ENCODE results near the gene SRPRB.

SRPRB gene

DNA sequence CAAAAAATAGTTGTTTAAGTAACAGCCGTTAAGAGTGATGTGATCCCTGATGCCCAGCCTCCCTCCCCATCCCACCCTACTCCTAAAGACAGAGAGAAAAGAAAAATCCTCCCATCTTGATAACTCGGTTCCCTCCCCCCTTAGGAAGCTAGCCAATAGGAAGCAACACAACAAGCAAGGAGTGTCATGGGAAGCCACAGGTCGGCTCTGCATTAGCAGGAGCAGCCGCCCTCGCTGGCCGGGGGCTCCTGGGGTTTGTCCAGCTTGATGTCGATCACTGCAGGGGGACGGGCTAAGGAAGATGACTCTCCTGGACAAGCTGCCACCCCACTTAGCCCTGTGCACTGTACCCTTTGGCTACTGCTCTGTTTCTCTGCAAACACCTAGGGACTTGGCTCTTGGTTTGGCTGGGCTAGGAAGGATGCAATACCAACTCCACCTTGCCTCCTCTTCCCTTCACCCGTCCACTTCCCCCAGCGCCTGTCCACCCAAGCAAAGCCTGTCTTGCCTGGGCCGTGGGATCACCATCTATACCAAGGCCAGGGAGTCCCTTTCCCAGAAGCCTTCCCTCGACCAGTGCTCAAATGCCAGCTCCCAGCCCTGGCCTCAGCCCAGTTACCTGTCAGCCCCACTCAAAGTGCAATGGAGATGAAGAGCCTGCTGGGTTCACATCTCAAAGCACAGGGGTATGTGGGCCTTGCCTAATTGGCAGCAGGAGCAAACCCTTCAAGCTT is 23.1 kb downstream of the SRPRB start:
- no peak for DNase-seq

DNA sequence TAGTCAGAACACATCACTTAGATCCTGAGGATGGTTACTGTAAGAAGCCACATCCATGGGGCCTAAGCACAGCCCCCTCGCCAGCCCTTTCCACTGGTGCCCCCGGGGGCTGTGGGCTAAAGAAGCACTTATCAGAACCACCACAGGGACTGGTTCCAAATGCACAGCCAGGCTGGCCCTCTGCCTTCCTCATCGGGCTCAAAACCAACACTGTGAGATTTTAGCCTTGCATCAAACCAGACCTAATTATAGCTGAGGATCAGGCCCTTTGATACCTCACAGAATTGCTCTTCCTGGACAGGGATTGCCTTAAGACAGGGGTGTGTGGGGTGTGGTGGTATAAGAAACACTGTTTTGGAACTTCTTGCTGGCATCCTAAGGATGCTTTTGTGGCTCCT is 23.7 kb downstream of the SRPRB start:
- DNase-seq: no peak

DNA sequence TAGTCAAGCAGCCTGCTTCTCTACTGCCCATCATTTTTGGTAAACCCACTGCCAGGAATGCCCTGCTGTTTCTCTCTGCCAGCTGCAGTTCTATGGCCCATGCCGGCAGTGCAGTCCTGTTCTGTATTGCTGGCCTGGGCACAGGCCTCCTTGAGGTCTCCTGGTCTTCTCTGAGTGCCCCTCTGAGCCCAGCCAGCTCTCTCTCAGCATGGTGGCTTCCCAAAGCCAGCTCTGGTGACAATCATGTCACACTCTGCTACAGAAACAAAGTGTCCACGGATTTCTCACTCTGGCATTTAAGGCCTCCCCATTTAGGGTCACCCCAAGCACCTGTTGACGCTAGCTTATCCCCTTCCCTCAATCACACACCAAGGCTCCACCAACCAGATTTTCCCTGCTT is 24.5 kb downstream of the SRPRB start:
- no peak for DNase-seq

DNA sequence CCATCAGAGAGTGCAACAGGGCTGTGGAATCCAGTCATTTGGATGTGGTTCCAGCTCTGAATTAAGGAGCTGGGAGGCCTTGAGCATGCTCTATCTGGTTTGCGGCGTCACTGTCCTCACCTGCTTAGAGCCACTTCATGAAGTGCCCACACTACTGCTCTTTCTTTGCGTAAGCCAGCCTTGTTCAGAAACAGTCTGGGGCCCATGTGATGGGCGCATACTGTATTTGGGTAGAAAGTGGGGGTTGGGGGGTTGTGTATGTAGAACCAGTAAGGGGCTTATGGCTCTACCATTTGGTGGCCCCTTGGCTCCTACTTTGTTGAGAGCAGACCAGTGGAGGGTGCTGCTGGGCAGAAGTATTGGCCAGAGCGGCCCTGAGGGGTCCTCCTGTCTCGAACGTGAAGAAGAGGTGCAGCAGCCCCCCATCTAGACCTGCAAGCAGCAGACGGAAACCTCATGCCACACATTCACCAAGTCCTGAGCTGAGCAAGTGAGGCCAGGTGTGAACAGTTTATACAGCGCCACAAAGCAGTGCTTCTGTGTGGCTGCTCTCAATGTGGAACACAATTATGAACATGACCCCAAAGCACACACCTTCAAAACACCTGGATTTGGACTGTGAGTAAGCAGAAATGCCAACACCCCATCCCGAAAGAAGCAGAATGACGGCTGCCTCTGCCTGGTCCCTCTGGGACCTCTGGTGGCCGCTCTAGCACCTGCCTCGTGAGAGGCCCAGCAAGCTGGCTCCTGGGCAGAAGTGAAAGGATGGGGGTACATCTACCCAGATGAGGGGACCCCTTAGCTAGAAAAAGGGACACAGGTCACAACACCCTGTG is 26.6 kb downstream of the SRPRB start:
- no peak for DNase-seq

DNA sequence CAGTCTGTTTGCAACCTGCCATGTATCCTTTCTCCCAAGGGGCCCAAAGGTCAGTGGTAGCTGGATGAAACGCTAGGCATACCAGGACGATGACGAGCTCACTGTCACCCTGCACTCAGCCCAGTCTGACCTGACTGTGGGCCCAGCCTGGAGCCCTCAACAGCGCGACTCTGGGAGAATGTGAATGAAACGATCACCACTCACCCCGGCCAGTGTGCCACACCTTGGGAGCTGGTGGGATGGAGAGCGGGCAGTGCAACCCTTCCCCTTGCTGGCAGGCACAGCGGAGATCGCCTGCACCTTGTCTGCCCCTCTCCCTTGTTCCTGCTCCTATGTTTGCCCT is 27.2 kb downstream of the SRPRB start:
- no peak for DNase-seq

DNA sequence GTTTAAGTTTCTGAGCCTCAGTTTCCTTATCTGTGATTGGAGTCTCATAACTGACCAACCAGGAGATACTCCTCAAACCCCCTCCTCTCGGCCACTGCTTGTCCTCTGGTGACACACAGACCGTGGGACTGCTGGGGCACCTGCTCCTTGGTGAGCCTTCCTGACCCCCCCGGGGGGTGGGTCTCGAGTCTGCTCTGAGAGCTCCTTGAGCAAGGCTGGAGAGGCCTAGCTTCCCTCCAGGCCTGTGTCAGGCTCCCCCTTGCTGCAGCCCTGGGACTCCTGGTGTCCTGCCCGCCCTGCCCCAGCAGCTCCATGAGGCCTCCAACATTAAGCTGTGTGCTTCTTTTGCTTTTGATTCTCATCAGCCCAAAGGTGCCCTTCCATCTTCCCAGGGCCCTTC is 27.7 kb downstream of the SRPRB start:
- DNase-seq: no peak

DNA sequence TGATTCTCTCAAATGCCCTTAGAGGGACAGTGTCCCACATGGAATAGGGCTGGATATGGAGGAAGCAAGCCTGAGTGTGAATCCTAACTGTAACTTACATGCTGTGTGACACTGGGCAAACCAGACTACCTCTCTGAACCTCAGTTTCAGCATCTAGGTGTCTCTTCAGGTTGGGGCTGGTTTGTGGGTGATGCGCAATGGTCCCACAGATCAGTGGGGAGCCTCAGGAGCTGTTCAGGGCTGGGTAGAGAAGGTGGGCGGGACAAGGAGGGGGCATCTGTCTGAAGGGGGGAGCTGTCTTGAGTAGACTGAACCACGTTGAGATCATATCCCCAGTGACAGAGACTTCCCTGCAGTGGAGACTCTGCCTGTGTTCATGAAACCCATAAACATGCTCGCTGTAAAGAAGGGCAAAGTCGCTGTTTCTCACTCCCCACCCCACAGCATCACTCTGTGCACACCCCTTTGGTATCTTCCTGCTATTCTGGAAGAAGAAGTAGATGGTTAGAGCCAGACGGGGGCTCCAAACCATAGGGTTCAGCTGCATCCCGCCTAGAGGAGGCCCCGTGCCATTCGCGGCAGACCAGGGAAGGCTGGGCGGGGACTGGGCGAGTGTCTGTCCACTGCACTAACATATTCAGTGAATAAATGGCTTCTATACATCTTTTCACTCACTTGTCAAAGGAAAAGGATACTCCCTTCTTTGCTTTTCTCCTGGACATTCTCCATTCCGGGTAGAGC is 28.4 kb downstream of the SRPRB start:
- DNase-seq: no peak

DNA sequence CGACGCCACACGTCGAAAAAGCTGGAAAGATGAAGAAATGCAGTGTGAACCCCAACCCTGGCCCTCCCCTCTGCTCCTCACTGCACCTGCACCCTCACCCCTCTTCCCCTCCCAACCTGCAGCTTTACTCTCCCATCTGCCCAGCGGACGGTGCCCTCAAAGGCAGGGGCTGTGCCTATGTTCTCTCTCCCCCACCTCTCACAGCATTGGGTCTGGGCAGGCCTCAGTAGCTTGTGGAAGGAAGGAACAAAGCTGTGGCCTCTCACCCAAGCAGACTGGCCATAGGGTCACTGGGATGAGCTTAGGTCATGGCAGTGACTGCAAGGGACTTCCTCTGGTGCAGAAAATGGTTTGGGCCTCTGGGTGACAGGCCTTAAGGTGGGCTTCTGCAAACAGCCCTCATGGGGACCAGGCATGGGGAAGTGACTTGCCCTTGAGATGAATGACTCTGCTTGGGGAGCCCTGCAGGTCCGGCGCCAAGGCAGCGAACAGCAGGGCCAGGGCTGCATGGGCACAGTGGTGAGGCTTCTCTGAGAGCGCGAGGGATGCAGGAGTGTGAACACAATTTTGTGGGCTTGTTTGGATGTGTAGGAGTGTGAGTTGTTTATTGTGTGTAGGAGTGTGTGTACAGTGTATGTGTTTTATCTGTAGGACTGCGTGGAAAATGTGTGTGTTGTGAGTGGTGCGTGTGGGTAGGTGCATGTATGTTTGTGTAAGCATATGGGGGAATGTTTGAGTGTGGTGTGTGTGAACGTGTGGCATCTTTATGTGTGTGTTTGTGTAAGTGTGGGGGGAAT is 29.2 kb downstream of the SRPRB start:
- DNase-seq: no peak

DNA sequence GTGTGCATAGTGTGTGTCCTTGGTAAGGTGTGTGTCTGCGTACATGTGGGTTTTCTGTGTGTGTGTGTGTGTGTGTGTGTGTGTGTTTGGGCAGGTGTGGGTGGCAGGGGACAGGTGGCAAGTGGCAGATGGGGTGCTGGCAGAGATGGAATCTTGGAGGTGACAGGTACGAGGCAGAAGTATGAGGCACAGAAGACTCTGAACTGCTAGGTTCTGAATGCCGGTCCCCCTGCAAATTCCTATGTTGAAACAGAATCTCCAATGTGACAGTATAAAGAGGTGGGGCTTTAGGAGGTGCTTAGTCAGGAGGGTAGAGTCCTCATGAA is 29.8 kb downstream of the SRPRB start:
- DNase-seq: no peak

DNA sequence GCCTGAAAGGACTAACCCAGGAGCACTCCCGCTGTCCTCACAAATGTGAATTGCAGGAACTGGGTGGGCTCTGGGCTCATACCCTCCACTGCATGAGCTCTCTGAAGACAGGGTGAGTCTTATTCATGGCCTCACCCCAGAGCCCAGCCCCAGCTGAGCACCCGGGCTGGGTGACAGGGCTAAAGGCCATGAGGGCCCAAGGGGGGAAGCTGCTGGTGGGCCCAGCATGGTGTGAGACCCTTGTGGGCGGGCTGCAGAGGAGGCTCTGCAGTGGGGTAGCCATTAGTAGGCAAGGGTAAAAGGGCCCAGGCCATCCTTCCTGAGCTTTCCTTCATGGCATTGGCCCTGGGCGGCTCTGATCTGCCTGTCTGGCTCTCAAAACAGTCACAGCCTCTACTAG is 30.3 kb downstream of the SRPRB start:
- no peak for DNase-seq

DNA sequence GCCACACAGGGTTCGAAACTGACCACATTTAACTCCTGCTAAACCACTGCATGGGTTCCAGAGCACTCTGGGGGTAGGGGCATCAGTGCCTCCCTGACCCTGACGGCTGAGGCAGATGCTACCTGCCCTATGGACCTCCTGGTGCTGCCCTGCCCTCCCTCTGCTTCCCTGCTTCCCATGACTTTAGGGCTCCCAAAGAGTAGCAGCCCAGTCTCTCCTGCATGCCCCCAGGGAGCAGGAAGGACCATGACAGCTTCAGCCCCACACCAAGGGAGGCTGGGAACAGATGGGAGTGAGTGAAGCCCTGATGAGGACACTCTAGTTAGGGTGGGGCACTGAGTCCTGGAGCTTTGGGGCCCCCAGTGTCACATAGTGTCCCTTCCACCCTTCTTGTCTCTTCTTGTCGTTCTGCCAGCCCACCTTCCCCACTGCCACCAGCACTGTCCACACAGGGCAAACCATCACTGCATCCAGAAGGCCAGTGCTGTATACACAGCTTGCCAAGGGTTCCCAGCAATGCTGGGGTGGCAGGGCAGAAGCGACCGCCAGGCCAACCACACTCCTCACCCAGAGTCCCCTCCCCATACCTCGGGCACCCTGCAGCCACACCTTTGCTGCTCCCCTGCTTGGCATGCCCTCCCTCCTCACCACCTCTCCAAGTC is 31.0 kb downstream of the SRPRB start:
- no peak for DNase-seq

DNA sequence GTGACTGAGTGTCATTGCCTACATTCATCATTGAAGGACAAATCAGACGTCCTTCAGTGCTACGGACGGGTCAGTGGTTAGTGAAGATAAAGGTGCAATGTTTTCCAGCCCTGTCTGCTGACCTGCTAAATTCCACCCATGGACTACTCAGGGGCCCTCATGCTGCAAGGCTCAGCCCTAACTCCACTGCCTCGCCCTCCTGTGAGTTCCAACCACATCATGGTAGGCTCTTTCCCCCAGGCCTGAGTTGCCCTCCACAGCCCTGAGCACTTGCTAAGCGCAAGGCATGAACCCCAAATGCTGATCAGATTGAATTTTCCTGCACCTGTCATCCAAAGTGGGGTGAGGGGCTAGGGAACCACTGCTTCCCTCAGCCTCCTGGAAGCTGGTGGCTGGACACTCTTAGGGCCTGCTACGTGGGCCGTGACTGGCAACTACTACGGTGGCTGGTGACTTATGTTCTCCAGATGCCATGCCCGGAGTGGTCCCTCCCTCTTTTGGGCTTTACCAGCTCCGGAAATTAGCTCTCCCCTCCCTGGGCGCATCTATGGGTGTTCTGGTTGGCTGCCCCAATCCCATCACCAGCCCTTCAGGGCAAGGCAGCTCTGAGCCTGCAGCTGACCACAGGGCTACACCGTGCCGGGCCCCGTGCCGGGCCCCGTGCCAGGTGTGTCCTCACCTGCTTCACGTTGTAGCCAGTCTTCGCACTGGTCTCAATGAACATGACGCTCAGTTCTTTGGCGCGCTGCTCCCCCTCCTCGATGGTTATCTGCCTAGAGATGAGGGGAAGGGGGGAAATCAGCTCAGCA is 32.1 kb downstream of the SRPRB start:
- DNase-seq: no peak

DNA sequence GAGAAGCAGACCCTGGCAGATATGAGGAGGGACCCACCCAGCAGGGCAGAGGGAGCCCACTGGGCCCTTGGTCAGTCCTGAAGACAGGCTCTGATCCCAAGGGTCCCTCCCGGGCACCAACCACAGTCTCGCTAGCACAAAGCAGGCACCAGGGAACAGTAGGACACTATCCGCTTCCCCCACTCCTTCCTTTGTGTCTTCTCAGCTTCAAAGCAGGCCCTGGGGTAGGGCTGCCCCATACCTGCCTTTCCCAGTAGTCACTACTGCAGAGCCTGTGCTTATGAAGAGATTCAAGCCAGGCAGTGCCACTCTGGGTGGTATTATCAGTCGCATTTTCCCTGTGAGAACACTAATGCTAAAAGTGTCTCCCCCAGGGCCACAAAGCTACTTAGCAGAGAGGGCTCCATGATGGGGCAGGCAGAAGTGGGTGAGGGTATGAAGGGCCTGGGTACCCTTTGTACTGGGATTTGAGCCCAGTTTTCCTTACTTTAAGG is 32.7 kb downstream of the SRPRB start:
- DNase-seq: no peak

DNA sequence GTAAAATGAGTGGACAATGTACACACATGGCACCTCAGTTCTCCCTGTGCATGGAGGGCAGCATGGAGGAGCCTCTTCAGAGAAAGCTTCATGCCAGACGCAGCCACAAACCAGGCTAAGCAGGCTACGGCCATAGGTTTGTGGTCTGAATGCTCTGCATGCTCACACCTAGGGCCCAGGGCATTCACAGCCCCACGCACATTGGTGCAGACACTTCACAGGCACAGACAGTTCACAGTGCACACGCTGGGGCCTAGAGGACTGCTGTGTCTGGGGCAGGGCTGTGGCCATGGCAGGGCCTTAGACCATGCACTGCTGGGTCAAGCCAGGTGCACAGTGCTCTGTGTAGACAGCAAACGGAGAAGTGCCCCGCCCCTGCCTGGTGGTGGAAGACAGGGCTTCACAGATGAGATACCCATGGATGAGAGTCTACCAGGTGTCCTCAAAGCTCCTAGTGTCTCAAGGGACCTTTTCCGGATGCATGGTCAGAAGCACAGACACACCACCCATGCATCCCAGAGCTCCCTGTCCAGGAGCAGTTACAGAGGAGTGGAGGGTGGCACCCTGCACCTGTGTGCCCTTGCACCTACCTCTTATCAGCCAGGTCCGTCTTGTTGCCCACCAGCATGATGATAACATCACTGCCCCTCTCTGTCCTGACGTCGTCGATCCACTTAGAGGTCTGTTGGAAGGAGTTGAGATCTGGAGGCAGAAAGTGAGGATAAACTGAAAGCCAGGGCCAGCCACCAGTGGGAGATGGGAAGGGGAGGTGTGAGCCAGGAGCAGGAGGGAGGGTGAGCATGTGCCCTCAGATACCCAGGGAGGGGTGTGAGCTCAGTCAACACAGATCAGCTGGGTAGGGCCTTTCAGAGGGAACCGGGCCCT is 33.5 kb downstream of the SRPRB start:
- DNase-seq: no peak

DNA sequence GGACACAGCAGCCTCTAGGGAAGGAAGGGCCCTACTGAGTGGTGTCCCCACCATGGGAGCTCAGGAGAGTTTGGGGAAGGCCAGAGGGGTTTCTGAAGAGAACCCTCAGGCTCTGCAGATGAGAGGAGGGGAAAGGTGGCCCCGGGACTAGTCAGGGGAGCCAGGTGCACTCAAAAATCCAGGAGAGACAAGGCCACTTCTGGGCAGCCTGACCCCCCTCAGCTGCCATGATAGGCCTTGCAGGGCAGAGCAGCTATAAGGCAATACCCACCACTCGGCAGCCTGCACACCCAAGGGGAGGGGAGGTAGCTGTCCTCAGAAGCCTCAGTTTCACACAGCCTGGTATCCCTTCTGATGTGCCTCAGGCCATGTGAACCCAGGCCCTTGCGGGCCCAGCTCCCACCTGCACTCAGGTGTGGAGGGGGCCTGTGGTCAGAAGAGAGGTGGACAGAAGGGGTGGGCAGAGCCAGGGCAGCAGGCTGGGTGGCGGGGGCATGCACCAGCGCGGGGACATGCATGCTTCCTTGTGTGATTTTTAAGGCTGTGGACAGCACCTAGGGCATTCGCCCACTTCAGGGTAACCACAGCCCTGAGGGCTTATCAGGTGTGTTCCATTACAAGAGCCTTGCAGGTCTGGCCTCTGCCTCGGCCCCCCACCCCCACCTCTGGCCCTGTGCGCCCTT is 34.6 kb downstream of the SRPRB start:
- DNase-seq: no peak

DNA sequence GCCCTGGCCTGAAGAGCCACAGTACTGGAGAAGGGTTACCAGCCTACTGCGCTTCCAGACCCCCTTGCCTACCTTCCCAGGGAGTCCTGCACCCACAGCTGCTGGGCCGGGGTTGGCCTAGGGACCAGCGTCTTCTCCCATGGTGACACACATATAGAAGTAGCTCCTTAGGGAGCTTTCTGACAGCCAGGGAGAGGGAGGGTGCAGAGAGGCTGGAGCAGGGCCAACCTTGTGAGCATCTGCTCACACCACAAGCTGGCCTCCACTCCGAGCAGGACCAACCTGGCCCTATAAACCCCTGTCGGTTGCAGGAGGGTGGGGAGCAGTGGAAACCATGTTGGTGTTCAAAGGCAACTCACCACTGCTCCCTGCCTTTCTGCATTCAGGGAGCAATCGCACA is 35.2 kb downstream of the SRPRB start:
- no peak for DNase-seq

DNA sequence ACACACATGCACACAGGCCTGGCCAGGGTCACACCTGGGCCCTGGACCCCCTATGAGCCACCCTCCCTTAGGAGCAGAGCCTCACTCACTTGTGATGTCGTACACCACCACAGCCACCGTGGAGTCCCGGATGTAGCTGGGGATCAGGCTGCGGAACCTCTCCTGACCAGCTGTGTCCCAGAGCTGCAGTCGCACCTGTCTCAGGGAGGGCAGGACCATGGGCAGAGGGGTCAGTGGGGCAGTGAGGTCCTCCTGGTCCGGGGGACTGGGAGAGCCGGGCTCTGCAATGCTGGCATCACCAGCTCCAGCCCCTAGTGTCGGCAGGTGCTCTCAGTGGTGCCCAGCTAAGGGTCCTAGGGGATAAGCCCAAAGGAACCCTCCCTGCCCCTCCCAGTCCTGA is 35.6 kb downstream of the SRPRB start:
- no peak for DNase-seq

DNA sequence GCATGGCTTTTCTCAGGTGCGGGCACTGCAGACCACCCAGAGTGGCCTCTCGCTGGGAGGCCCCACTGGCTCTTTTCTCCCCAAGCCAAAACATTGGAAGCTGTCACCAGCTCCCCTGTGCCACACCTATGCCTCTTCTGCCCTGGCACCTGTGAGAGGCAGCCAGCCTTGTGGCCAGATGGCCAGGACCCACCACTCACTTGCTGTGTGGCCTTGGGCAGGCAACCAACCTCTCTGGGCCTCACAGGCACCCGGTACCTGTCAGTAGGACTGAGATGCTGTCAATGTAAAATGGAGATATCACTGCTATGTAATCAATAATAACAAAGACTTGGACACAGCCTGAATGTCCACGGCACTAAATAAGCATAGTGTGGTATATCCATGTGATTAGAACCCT is 36.5 kb downstream of the SRPRB start:
- no peak for DNase-seq

DNA sequence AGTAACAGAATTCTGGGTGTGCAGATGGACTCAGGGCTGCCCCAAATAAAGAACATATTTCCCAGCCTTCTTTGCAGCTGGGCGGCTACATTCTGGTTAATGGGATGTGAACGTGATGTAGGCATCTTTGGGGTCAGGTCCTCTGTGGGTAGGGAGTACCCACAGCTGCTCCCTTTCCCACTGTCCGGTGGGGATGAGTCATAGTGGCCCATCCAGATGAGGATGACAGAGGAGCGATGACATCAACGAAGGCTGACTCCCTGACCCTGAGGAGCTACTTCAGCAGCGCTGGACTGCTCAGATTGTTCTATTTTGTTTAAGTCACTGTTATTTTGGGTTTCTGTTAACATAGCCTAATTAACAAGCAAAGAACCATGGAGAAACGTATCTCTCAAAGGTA is 38.0 kb downstream of the SRPRB start:
- DNase-seq: no peak

DNA sequence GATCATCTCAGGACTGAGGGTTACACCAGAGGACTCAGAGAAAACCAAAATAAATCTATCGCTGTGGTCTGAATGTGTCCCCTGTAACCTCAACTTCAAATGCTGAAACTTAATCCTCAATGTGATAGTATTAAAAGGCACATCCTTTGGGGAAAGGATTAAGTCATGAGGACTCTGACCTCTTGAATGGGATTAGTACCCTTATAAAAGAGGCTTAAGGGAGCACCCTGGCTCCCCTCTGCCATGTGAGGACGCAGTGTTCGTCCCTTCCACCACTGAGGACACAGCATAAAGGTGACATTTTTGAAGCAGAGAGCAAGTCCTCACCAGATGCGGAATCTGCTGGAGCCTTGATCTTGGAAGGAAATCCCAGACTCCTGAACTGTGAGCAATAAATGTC is 39.5 kb downstream of the SRPRB start:
- DNase-seq: no peak
